OCI-LY3 (cell line): ENCODE measurements around the gene EMD.

ENCODE experiments used
- CTCF ChIP-seq: fragments of 200-600, 300-600 bp; sonication (generic); IDR thresholded peaks from 2 replicates; pipeline ENCODE4 v1.5.1; 2014; ENCODE audit warnings: antibody characterized with exemption, low read length, low read depth
- EZH2phosphoT487 ChIP-seq: fragments of 200-600 bp; shearing (Covaris generic); IDR thresholded peaks from 2 replicates; pipeline ENCODE4 v1.6.1; 2018; ENCODE audit warnings: antibody characterized with exemption, mixed run types, low read depth

- TF ChIP-seq CTCF, result no peak
- no peak for TF ChIP-seq EZH2phosphoT487
These were observed 465 bp downstream of the EMD start for GRCh38 chrX:154379569-154379951.
